Activated T-cell treated with anti-CD3 and anti-CD28 coated beads for 1 hour (primary cell): ENCODE results near the gene PSMD10.

Source experiments
- DNase-seq: peaks from one replicate; pipeline ENCODE4 v3.0.0-alpha.2; 2020; ENCODE audit warnings: low read depth

PSMD10 gene

DNA sequence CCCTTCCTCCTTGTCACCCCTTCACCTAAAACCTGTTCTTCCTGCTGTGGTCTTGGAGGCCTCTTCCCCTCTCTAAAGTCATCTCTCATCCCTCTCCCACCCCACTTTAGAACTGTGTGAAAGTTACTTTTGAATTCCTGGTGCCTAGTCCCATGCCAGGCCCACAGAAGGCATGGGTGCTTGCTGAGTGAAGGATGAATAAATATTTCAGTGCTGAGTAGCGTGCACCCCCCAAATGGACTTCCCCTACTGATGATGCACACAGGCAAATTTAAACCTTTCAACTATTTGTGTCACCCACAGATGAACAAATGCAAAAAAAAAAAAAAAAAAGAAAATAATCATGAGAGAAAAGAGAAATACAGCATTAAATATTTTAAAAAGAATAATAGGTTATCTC is 19.8 kb downstream of the PSMD10 start:
- DNase-seq = no peak

DNA sequence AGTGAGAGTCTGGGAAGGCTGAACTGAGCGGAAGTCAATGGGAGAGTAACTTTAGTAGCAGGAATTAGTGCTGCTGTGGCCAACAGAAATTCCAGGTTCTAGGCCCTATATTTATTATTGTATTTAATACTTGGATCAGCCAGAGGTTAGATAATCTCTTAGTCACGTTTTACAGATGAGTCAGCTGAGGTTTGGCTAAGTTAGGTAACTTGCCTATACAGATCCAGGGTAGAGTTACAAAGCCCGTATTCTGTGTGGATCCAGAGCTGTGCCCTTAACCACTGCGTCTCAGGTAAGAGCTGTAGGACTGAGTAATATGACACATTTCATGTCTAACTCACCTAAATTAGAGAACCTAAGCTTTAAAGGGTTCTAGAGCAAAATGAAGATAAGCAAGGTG is 20.5 kb downstream of the PSMD10 start:
- no peak for DNase-seq

DNA sequence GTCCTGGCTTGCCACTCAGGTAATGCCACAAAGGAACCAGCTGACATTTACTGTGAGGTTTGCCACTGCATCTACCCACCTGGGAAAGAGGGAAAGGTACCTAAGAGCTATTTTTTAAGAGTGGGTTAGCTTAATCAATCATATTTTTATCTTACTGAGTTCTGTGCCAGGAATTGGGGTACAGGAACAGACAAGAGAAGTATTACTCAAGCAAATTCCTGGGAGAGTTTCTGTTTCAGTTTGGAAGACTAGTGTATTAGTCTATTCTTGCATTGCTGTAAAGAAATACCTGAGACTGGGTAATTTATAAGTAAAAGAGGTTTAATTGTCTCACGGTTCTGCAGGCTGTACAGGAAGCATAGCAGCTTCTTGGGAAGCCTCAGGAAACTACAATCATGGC is 23.2 kb downstream of the PSMD10 start:
- DNase-seq = no peak

DNA sequence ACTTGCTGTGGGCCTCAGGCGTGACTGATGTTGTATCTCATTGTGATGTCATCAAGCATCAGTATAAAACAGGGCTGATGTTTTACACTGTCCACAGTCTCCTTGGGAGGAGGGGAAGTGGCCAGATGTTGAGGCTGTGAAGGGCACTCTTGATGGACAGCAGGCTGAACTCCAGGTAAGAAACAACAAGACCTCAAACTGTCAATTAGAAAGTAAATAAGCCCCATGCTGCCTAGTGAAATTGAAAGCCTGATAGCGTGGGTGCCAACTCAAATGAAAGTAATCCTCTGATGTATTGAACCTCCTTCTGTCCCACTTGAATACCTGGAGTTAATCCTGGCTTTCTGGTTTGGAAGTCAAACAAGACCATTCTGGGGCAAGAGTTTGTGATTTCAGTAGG is 26.7 kb downstream of the PSMD10 start:
- DNase-seq = no peak

DNA sequence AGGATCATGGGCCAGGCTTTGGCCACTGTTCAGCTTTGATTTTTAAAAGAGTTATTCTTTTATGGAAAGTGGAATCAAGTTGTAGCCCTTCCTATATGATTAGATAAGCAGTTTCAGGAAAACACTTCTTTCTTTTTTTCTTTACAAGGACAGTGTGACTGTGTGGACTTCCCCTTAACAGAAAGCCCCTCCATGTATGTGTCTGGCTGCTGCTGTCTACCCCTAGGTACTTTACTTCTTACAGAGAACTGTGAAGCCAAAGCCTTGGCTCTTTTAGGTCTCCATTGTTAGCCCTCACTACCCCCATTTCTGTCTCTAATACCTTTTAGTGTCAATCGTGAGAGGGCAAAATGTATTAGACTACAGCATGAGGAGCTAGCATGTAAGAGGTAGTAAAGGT is 27.3 kb downstream of the PSMD10 start:
- DNase-seq = no peak

DNA sequence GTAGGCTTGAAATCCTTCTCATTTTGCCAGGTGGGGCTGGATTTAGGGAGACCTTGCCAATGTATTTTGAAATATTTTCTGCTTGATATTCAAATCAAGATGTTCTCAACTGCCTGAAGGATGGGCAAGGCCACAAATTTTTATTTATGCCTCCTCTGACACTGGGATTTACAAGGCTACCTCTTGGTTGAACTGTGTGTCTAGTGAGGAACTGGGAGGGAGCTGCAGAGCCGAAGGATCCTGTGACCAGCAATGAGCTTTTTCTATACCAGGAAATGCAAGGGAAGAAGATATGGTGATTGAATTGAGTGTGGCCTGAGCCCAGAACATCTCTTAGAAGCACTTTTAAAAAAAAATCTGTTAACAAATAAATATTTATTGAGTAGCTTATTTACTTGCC is 31.5 kb downstream of the PSMD10 start:
- DNase-seq = no peak

DNA sequence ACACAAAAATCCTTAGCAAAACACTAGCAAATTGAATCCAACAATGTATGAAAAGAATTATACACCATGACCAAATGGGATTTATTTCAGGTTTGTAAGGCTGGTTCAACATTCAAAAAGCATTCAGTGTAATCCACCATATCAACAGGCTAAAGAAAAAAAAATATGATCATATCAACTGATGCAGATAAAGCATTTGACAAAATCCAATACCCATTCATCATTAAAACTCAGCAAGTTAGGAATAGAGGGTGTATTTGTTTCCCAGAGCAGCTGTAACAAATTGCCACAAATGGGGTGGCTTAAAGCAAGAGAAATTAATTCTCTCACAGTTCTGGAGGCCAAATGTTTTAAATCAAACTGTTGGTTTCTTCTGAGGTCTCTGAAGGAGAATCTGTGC is 35.8 kb downstream of the PSMD10 start:
- DNase-seq = no peak

DNA sequence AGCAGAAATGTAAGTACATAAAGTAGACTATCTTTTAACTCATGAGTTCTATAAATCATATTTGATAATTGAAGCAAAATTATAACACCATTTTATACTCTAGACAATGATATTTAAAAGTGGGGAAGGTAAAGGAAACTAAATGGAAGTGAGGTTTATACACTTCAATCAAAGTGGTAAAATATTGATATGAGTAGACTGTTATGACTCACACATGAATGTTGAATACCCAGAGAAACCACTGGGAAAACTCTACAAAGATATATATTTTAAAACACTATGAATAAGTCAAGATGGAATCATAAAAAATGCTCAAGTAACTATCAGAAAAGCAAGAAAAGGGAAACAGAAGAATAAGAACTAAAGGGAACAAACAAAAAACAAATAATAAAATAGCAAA is 38.1 kb downstream of the PSMD10 start:
- no peak for DNase-seq

DNA sequence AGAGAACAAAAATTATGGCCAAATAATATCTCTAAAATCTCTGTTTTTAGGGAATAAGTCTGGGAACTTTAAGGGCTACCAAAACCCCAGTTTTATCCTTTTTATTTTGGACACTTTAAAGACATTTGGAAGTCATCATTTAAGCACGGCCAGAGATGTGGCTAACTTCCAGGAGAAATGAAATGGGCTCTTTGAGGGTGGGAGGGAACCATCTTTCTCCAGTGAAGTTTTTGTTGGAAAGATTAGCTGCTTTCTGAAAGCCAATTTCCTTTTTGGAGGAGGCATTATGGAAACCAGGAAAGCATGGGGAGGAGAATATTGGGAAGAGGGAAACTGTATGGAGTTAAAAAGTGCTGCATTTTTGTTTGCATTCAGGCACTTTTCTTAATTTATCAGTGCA is 41.7 kb downstream of the PSMD10 start:
- no peak for DNase-seq

DNA sequence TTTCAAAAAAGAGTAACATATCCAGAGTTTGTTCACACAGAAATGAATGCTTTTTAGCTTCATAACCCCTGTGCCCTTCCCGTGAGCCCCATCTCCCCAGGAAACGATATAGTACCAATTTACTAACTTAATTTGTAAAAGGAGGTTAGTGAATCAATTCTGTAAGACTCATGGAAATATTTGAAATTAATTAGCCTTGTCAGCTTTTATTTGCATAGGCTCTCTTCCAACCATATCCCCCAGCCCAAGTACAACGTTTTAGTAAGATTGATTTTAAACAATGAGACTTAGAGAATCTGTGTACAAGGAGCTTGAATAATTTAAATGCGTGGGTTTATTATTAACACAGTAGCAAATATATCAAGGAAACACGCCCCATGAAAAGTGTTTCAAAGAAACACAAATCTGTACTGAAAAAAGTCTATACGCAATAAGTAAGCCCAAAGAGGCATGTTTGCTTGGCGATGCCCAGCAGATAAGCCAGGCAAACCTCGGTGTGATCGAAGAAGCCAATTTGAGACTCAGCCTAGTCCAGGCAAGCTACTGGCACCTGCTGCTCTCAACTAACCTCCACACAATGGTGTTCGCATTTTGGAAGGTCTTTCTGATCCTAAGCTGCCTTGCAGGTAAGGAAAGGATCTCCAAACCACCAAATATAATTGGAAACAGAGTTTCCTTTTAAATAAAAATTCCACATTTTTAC is 46.6 kb downstream of the PSMD10 start, which contains the start of gene VSIG1:
TSS of gene VSIG1 (plus strand) at position 512 of the 703 bp plus-strand sequence. CDS start at position 578, 66 bp downstream.
- no peak for DNase-seq

DNA sequence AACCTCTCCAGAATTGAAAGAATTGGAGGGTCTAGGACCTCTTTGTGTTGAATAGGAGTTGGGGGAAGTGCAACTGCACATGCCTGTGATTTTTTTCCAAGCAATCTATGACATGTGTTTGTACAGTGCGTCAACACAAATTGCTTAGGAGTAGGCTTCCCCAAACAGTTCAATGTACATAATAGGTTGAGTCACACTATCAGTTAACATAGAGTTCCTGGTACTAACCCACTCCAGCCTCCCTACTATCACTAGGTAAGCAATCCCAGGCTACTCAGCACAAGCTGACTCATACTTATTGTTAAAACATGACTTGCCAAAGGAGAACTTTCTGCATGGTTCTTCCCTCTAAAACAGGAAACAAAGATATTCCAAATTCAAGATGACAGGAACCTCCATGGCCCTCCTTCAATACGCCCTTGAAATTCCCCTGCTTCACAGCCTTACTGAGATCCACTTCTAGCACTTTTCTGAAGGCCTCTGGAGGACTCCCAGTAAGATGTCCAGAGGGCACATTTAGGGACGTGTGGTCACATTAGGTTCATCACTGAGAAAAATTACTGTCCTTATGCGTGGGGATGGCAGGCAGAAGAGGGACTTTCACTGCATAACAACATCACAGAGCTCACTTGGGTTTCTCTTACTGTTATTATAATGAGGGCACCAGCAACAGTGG is 54.9 kb downstream of the PSMD10 start:
- no peak for DNase-seq

DNA sequence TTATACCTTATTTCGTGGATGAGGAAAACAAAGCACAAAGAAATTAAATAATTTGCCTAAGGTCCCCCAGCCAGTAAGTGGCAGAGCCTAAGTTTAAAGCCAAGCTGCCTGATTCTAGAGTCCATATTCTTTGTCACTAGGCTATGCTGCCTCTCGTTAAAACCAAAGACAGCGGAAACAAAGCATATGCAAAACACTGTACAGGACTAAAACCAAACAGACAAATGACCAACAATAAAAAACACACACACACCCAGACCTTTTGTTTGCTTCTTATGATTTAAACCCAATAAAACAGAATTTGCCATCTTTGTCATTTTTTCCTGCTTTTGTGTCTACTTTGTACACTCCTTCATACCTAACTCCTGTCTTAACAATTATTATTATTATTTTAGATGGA is 56.6 kb downstream of the PSMD10 start:
- DNase-seq = no peak
